Stimulated activated CD8-positive, alpha-beta memory T cell treated with anti-CD3 and anti-CD28 coated beads, Interleukin-2, amount 100 ng/mL, for 48 hours (primary cell): ENCODE measurements around the gene DAGLA.

Experiments used
- DNase-seq, 2 donors: peaks; one replicate each; pipeline ENCODE4 v3.0.0-alpha.2; 2020; ENCODE audit warnings: low read depth in 2 of 2

Gene DAGLA

GRCh38 chr11:61709572-61709971 is 29.4 kb downstream of the DAGLA start:
- DNase-seq = no peak

GRCh38 chr11:61710019-61710418 is 29.8 kb downstream of the DAGLA start:
- no peak for DNase-seq

DNA sequence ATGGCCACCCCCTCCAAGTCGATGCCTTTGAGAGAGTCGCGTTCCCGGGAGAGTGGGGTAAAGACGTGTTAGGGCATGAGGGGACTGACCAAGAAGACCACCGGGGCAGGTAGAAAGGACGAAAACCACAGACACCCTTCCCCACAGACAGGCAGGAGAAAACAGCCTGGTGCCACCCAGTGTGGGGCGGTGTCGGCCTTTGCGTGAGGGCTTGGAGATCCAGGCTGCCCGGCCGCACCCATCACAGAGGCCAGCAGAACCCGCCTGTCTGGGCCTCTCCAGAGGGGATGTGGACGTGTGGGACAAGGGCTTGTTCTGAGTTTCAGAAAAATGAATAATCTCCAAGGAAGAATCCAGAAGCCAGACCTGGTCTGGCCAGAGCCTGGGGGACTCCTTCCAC is 30.8 kb downstream of the DAGLA start:
- DNase-seq = no peak

DNA sequence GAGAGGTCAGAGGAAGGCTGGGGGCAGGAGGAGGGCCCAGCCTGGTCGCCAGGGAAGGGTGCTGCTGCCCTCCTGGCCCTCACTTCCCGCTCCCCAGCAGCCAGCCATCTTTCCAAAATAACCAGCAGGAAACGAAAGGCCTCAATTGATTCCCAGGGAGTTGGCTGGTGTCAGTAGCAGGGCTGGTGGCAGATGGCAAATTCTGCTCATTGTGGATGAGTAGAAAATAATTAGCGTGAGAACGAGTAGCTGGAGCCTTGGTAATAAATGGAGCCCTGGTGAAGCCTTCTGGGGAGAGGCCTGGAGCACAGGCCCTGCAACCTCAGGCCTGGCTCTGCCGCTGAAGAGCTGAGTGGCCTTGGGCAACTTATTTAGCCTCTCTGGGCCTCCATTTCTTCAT is 31.3 kb downstream of the DAGLA start:
- DNase-seq = no peak

DNA sequence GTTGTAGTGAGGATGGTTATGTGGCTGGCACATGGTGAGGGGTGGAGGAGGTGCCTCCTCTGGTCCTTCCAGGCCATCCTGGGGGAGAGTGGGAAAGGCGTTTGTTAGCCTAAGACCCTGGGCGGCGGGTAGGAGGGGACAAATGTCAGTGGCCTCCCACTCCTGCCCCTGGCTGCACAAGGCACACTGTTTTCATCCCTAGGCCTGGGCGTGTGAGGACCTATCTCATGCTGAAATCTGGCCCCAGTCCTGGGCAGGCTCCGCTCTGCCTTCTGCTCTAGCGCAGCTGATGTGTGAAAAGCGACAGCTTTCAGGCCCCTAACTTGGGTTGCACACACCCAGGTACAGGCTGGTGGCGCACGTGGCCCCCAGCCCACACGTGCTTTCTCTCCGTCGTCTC is 32.1 kb downstream of the DAGLA start:
- DNase-seq = no peak

DNA sequence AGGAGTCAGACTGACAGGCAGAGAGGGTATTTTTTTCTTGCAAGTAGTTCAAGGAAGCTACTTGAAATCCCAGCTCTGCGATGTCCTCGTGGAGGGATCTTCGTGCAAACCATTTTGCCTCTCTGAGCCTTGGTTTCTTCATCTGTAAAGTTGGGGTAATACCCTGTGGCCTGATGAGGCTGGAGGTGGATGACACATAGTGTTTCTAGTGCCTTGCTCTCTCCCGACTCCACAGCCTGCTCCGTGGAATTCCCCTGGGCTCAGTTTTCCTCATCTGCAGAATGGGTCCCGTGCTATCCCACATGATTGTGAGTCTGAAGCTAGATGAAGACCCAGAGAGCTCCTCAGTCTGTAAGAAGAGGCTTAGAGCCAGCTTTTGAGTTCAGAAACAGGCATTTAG is 32.7 kb downstream of the DAGLA start:
- no peak for DNase-seq

DNA sequence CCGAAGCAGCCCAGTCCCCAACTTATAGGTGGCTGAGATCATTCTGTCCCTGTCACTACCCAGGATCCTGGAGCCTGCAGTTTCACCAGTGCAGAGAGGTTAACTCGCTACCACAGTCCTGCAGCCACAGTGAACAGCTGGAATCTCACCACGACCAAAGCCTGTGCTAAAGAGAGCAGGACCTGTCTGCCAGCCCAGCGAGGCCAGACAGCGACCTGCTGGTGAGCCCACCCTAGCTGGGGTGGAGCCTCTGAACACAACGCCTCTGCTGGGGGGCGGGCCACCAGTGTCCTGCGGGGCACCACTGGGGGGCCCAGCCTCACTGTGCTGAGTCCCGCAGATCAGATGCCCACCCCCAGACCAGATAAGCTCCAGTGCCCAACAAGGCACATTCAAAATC is 33.3 kb downstream of the DAGLA start:
- DNase-seq = no peak

DNA sequence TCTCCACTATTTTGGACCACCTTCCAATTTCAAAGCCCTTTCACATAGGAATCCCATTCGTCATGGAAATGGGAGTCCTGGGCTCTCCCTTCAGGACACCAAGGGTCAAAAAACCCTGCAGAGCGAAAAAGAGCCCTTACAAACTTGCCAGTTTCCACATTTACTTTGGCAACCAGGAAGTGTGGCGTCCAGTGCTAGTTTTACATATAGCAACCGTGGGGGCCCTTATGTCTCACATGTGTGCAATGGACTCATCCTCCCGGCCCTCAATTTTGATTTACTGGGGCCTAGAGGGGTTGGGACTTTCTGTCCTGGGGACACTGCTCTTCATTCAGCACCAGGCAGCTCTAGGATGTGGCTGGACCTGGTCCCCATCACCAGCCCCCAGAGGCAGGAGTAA is 33.7 kb downstream of the DAGLA start:
- no peak for DNase-seq

DNA sequence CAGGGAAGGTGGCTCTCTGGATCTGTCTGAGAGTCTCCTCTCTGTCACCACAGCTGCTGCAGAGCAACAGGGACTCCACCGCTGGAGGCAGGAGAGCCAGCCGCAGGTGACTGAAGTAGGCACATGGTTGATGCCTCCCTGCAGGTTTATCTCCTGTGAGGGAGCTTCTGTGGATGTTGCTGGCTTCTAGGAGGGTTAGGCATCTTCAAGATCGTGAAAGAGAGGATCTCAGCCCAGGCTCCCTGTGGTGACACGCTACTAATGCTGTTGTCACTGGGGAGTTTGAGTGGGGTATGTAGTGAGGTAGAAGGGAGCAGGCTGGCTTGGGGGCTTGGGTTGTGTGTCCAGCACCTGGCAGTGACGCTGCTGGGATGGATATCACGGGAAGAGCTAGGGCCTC is 34.1 kb downstream of the DAGLA start:
- DNase-seq = no peak

- no peak for DNase-seq
Observed at GRCh38 chr11:61714916-61715315, 34.7 kb downstream of the DAGLA start.

GRCh38 chr11:61715867-61716266 is 35.7 kb downstream of the DAGLA start:
- DNase-seq = no peak

- DNase-seq = no peak
Observed at GRCh38 chr11:61716478-61717285, 36.5 kb downstream of the DAGLA start.

GRCh38 chr11:61717286-61718033 is 37.3 kb downstream of the DAGLA start:
- no peak for DNase-seq

- no peak for DNase-seq
Observed at GRCh38 chr11:61718046-61718531, 37.9 kb downstream of the DAGLA start.

- DNase-seq = no peak
Observed at GRCh38 chr11:61718621-61719302, 38.6 kb downstream of the DAGLA start.

- no peak for DNase-seq
Observed at GRCh38 chr11:61719978-61720377, 39.8 kb downstream of the DAGLA start.

- no peak for DNase-seq
Observed at GRCh38 chr11:61720597-61720996, 40.4 kb downstream of the DAGLA start.

DNA sequence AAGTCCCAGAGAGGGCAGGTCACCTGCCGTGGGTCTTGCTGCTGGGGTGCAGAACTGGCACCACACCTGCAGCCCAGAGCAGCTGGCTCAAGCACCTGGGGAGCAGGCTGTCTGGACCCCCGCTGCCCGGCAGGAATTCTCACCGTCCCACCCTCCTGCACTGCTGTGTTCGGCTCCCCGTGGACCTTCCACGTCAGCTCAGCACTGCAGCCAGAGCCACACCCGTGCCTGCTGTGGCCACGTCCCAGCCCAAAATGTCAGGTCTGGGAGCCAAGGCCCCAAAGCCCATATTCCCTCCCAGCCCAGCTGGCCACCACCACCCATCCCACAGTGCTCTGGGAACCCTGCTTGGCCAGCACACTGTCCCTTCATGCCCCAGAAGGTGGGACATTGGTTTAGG is 44.2 kb downstream of the DAGLA start:
- no peak for DNase-seq

DNA sequence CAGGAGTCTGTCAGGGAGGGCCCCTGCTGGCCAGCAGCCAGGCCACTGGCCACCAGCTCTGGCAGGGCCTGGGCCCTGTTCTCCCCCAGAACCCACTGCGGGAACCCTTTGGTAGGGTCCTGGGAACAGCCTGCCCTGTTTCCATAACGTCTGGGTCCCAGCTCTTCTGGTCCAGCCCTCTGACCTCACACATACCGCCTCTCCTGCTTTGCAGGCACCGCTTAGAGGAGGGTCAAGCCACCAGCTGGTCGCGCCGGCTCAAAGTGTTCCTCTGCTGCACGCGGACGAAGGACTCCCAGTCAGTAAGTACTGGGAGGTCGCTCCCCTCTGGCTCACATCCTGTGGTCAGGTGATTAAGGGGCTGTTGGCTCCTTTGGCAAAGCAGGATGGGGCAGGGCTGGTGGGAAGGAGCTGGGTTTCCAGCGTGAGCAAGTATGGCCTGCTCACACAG is 45.6 kb downstream of the DAGLA start:
- DNase-seq = no peak

DNA sequence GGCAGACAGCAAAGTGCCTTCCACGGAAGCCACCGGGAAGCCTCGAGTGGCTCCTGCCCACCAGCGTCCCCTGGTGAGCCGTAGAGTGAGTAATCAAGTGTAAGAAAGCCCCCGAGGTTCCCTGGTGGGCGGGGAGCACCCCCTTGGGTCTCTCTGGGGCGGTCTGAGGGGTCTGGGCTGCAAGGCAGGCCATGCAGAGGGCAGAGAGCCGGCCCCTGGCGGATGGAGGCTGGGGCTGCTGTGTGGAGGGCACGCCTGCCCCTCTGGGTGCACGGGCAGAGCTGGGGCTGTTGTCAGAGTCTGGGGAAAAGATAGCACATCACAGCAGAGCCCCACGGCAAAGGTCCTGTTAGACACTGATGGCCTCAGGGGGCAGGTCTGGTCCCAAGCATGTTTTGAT is 46.6 kb downstream of the DAGLA start:
- no peak for DNase-seq

DNA sequence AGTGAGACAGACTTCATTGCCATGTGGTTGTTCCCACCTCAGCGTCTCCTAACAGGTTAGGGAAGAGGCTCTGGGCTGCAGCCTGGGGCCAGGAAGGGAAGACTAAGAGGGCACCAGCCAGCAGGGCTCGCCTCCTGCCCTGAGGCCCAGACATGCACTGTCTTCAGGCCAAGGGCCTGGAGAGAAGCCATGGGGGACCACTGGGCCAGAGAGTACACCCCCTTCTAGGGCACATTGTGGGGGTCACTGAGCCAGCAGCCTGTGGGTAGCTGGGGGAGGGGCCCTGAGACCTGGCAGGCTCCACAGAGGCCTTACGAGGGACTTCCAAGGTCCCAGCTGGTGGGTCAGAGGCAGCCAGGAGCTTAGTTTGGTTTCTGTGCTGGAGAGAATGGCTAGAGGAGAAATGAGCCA is 47.2 kb downstream of the DAGLA start:
- no peak for DNase-seq
